Activated CD4-positive, alpha-beta T cell treated with anti-CD3 and anti-CD28 coated beads, Interleukin-2, amount 10 ng/mL, durations not matched to agents 24 days and 14 days (primary cell): ENCODE measurements around the gene GMDS. TPM values are rescaled to one million over a fixed set of nuclear protein-coding genes. Genes with fewer than 3 reads are reported as not detected.

Source experiments
- DNase-seq: peaks from one replicate; pipeline ENCODE4 v3.0.0; 2022
- H3K27ac Mint-ChIP-seq: one replicate; pipeline ENCODE4 v1.8.0; 2022; ENCODE audit warnings: mild to moderate bottlenecking, mixed read lengths
- H3K27me3 Mint-ChIP-seq: one replicate; pipeline ENCODE4 v1.8.0; 2022; ENCODE audit warnings: mixed read lengths
- H3K36me3 Mint-ChIP-seq: one replicate; pipeline ENCODE4 v1.8.0; 2022; ENCODE audit warnings: low read depth, mild to moderate bottlenecking, mixed read lengths
- H3K4me1 Mint-ChIP-seq: one replicate; pipeline ENCODE4 v1.8.0; 2021; ENCODE audit warnings: mixed read lengths
- H3K4me3 Mint-ChIP-seq: one replicate; pipeline ENCODE4 v1.8.0; 2022; ENCODE audit warnings: mild to moderate bottlenecking, moderate library complexity, mixed read lengths
- H3K9me3 Mint-ChIP-seq: one replicate; pipeline ENCODE4 v1.8.0; 2021; ENCODE audit warnings: mixed read lengths
- intact Hi-C: fragments of 100-400 bp; cut with micrococcal nuclease; formaldehyde crosslinking; loops from one replicate; pipeline ENCODE4 v1.15.1; 2023
- total RNA-seq: library from RNA; stranded (reverse); gene quantifications from 2 replicates; pipeline ENCODE4 v1.2.3, GENCODE V29; 2022

The GMDS gene
- total RNA-seq, 1 donor from 2014 or later, result 47.4 TPM

DNA sequence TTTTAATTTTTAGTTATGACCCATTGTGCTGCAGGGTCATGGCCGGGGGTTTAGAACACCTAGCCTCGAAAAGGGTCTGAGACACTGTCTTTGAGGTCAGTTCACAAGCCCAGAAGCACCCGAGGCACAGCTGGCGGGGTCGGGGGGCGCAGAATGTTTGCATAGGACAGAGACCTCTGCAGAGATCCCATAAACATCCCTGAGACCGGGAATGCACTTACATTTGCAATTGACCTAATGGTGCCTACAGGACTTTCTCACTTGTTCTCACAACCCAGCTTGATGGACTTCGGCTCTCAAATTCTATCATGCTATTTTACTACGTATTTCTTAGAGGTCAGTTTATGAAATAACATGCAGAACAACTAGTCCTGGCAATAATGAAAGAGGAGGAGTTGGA lies 669.2 kb downstream of the GMDS start:
- Mint-ChIP-seq H3K27ac (no peak overlapping the region), H3K9me3 (peaks cover 7% of the 10 kb centered on the region), H3K4me1 (no peaks in the 10 kb centered on the region), H3K4me3 (no peak overlapping the region), H3K36me3 (no peaks in the 10 kb centered on the region), H3K27me3 (peaks cover 2% of the 10 kb centered on the region)
- intact Hi-C loops, result no loop called here
- no peak for DNase-seq

DNA sequence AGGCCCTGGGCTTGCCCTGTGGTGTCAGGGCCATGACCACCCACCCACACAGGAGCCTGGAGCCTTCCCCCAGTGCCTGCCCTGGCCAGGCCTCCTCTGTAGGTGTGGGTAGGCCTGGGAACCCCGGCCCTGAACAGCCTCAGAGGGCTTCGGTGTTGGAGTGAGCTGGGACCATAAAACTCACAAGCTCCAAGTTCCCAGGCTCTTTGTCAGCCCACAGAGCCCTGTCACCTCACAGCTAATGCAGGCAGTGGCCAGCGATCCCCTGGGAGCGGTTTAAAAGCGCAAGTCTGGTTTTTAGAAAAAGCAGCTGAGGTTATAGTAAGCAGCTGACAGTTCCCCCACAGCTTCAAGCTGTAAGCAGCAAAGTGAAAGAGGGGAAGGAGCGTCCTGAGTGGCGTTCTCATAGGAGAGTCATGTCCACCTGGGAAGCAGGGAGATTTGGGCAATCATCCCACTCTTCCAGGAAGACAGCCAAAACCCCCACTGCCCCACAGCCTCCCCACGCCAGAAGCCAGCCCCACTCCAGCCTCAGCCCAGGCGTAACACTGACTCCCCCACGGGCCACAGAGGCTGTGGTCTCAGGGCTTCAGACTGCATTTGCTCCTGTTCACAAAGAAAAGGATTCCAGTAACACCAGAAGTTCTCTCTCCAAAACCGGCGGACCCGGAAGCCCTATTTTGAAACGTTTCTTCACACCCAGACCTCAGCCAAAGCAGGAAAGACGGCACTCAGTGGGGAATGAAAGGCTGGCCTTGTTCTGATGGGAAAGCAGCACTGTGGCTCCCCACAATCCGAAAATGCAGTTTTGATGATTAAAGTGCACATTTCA lies 670.0 kb downstream of the GMDS start:
- Mint-ChIP-seq H3K4me3 (no peak overlapping the region), H3K36me3 (no peaks in the 10 kb centered on the region), H3K27ac (no peak overlapping the region), H3K27me3 (peaks cover 7% of the 10 kb centered on the region), H3K4me1 (no peaks in the 10 kb centered on the region), H3K9me3 (peaks cover 13% of the 10 kb centered on the region)
- intact Hi-C loops, result no loop called here
- no peak for DNase-seq

DNA sequence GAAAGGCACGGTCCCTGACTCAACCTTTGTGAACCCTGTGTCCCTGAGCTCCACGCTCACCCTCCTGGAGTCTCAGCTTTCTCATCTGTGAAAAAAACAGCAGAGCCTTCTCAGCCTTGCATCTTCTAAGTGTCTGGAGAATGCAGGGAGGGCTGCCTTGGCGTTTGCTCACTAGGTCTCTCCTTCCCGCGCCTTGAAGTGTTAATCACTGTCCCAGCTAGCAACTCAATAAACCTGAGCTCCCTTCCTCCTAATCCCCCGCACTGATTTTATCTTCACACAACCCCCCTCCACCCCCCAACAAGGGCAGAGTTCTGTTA lies 670.6 kb downstream of the GMDS start:
- peaks cover 7% of the 10 kb centered on the region for H3K27me3 Mint-ChIP-seq
- H3K27ac Mint-ChIP-seq, result no peak overlapping the region
- H3K36me3 Mint-ChIP-seq, result no peaks in the 10 kb centered on the region
- H3K9me3 Mint-ChIP-seq, result peaks cover 13% of the 10 kb centered on the region
- intact Hi-C loops, result no loop called here
- no peaks in the 10 kb centered on the region for H3K4me1 Mint-ChIP-seq
- no peak for DNase-seq
- H3K4me3 Mint-ChIP-seq, result no peak overlapping the region

DNA sequence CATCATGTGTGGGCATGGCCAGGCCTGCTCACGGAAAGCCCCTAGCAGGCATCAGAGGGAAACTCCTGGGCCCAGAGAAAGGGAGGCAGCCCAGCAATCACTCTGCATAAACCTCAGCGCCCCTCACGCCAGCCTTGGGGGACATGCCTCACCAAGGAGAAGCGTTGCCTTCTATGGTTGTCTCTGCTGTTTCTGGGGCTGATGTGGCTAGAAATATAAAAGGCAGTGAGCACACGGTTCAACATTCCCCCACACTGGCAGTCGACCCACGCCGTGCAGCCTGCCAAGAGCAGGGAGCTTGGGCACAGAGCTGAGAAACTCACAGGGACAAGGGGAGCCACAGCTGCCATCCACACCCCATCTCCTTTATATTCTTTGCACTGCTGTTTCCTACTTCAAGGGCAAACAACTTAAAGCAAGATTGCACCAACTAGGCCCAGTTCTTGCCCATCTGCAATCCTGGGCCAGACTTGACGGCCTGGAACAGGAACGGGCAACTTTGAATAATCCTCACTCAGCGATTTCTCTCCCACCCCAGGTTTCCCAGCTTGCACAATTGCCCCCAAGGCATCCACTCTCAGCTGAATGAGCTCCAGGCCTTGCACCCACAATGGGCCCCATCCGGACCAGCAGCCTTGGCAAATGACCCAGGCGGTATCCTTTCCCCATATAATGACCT lies 671.2 kb downstream of the GMDS start:
- Mint-ChIP-seq H3K27me3 (peaks cover 7% of the 10 kb centered on the region), H3K4me3 (no peak overlapping the region), H3K9me3 (peaks cover 13% of the 10 kb centered on the region), H3K4me1 (no peaks in the 10 kb centered on the region), H3K27ac (no peak overlapping the region), H3K36me3 (no peaks in the 10 kb centered on the region)
- intact Hi-C loops, result no loop called here
- DNase-seq, result no peak
